GM21529 (cell line): ENCODE measurements around the gene CSDE1.
A peak's percentile ranks its signal among the peaks of the same experiment; 100 is the strongest.

Experiments used
- ATAC-seq: cut with Tn5 transposase; IDR thresholded peaks from one replicate; pipeline ENCODE4 v1.9.1; 2021; ENCODE audit not compliant: unreplicated experiment

The CSDE1 gene

GRCh38 chr1:114750780-114751179 lies 7.0 kb downstream of the CSDE1 start:
- no peak for ATAC-seq

- ATAC-seq = no peak
Measured at GRCh38 chr1:114749835-114750234, 7.9 kb downstream of the CSDE1 start.

- no peak for ATAC-seq
Measured at GRCh38 chr1:114746450-114747121, 11.2 kb downstream of the CSDE1 start.

GRCh38 chr1:114745291-114745690 lies 12.5 kb downstream of the CSDE1 start:
- ATAC-seq = no peak

GRCh38 chr1:114741963-114742746 lies 15.6 kb downstream of the CSDE1 start:
- no peak for ATAC-seq

GRCh38 chr1:114740331-114740730 lies 17.5 kb downstream of the CSDE1 start:
- no peak for ATAC-seq

GRCh38 chr1:114737314-114737849 lies 20.4 kb downstream of the CSDE1 start:
- ATAC-seq = no peak

- ATAC-seq = no peak
Measured at GRCh38 chr1:114735479-114735878, 22.3 kb downstream of the CSDE1 start.

GRCh38 chr1:114729782-114730181 lies 28.0 kb downstream of the CSDE1 start:
- ATAC-seq = no peak

- no peak for ATAC-seq
Measured at GRCh38 chr1:114728553-114728952, 29.2 kb downstream of the CSDE1 start.

- no peak for ATAC-seq
Measured at GRCh38 chr1:114725230-114725629, 32.6 kb downstream of the CSDE1 start.

- ATAC-seq = no peak
Measured at GRCh38 chr1:114723915-114724314, 33.9 kb downstream of the CSDE1 start.

- no peak for ATAC-seq
Measured at GRCh38 chr1:114723457-114723856, 34.3 kb downstream of the CSDE1 start.

GRCh38 chr1:114720492-114720891 lies 37.3 kb downstream of the CSDE1 start:
- no peak for ATAC-seq

- no peak for ATAC-seq
Measured at GRCh38 chr1:114719424-114719787, 38.4 kb downstream of the CSDE1 start.

- no peak for ATAC-seq
Measured at GRCh38 chr1:114718661-114719423, 38.9 kb downstream of the CSDE1 start.

- ATAC-seq = peak; percentile 88
Measured at GRCh38 chr1:114716304-114717170, 41.2 kb downstream of the CSDE1 start, which contains the start of gene NRAS. Gene NRAS (minus strand): TSS chr1:114716771. CDS start chr1:114716160, 611 bp downstream.

- no peak for ATAC-seq
Measured at GRCh38 chr1:114715952-114716303, 41.9 kb downstream of the CSDE1 start.

- no peak for ATAC-seq
Measured at GRCh38 chr1:114712977-114713376, 44.8 kb downstream of the CSDE1 start.

- ATAC-seq = no peak
Measured at GRCh38 chr1:114710360-114710759, 47.4 kb downstream of the CSDE1 start.

GRCh38 chr1:114707604-114708003 lies 50.2 kb downstream of the CSDE1 start:
- no peak for ATAC-seq
